GM08714 (cell line): Measurements from ENCODE around the gene RHPN2.

Source experiments
- H3K4me3 ChIP-seq: fragments of 200-500 bp; sonication (Bioruptor generic); 2 replicates; pipeline ENCODE4 v1.5.1; 2014; ENCODE audit warnings: mild to moderate bottlenecking, low read length, inconsistent platforms
- ZNF274 ChIP-seq: IDR thresholded peaks from 2 replicates; pipeline ENCODE4 v1.6.1; 2012; ENCODE audit warnings: mild to moderate bottlenecking, low read depth, low read length

The RHPN2 gene

DNA sequence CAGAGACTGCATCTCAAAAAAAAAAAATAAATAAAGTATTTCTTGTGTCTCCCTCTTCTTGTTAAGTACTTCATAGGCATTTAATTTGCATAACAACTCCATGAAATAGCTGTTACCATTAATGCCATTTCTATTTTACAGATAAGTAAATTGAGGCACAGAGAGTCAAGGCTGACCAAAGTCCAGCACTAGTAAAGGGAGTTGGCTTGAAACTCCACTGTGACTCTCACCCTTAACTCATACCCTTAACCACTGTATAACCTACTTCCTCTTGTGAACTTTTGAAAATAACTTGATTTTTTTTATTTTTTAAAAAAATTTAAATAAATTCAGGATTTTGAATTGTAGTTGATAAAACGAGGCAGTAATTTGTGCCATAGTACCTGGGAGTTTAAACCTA, 22.3 kb upstream of the RHPN2 start:
- no peak for TF ChIP-seq ZNF274
- no peak overlapping the region for H3K4me3 ChIP-seq

DNA sequence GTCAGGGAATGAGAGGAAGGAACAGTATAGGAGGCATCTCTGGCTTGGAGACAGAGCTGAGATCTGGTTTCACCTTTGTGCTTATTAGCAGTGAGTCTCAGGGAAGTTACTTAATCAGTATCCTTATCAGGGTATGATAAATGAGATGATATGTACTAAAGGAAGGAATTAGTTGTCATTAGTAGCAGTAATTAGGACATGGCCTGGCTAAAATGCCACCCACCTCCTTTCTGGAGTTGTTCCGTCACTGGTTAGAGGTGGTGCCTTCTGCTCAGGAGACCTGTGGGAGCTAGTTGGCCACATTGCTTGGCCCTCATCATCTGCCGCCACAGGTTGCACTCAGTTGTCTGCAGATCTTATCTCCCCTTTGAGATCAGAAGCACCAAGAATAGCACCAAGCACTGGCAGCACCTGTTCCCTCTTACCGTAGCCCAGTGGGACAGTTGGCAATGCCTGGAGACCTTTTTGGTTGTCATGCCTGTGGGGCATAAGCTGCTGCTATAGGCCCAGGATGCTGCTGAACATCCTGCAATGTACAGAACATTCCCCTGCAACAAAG, 21.0 kb upstream of the RHPN2 start:
- no peak for TF ChIP-seq ZNF274

DNA sequence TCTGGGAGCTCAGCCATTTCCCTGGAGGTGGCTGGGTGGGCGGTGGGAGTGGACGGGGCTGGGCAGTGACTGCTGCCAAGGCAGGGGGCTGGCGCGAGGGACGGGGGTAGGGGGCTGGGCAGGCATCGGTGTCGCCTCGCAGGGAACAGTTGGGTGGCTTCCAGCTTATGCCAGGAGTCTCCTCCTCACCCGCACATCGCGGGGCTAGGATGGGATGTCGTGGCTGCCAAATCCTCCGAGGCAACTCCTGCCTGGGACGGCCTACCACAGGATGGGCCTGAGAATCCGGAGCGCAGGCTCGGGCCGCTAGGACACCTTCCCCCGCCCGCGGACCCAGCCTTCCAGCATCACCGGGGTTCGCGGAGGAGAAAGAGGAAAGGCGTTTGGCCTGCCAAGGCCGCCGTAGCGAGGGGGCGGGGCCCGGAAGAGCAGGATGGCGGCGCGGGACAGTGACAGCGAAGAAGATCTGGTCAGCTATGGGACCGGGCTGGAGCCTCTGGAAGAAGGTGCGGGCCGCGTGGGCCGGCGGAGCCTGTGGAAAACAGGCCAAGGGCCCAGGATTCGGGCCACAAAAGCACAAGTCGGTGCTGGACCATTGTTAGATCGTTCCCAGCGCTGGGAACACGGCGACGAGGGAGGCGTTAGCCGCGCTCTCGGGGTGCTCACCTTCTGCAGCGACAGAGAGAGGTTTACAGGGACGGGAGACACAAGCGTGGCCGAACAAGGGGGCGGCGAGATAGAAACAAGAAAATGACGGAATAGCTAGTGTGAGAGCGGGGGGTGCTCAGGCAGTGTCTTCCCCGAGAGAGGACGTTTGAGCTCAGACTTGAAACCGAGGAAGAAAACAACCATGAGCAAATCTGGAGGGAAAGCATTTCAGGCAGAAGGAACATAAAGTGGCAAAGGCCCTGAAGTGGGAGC, 16.3 kb upstream of the RHPN2 start, which contains the start of gene GPATCH1:
GPATCH1 (plus strand) TSS at position 421 of the 921 bp plus-strand sequence; CDS start at position 434, 13 bp downstream.
- no peak for TF ChIP-seq ZNF274
- peak within 1 kb of the TSS; percentile 93 for H3K4me3 ChIP-seq

More for the DNA sequence above, 21.0 kb upstream of the RHPN2 start:
- H3K4me3 ChIP-seq, result no peak overlapping the region

DNA sequence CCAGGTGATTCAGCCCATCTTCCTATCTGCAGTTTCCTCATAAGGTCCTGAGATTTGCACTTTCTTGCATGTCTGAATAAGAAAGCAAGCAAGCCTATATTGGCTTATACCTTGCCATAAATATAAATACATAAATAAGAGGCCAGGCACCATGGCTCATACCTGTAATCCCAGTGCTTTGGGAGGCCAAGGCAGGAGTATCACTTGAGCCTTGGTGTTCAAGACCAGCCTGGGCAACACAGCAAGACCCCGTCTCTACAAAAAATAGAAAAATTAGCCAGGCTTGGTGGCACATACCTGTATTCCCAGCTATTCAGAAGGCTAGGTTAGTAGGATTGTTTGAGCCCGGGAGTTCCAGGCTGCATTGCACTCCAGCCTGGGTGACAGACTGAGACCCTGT, 10.8 kb upstream of the RHPN2 start:
- no peak for TF ChIP-seq ZNF274
- H3K4me3 ChIP-seq, result no peak overlapping the region

DNA sequence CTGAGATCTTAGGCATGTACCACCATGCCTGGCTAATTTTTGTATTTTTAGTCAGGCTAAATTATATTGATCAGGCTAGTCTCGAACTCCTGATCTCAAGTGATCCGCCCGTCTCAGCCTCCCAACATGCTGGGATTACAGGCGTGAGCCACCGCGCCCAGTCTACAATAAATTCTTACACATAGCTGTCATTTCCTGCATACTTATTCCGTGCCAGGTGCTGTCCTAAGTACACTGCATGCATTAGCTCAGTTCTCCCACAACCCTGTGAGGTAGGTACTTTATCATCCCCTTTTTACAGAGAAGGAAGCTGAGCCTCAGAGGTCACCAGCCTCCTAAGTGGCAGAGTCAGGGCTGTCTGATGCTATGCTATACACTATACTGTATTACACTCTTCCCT, 7.2 kb upstream of the RHPN2 start:
- H3K4me3 ChIP-seq, result no peak overlapping the region
- no peak for TF ChIP-seq ZNF274

DNA sequence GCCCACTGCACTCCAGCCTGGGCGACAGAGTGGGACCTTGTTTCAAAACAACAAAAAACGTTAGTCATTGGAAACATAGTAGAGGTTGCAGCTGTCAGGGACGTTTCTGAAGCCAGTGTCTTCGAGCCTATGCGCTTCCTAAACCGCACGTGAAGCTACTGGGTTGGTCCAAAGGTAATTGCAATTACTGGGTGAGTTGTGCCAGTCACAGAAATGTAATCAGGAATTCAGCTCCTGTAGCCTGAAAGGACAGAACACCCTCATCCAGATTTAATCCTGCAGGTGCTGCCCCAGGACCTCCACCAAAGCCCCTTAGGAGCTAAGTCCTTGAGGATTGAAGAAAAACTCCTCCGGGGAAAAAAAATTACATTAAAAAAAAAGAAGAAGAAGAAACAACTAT, 2.4 kb upstream of the RHPN2 start:
- TF ChIP-seq ZNF274, result no peak
- H3K4me3 ChIP-seq, result no peak overlapping the region

DNA sequence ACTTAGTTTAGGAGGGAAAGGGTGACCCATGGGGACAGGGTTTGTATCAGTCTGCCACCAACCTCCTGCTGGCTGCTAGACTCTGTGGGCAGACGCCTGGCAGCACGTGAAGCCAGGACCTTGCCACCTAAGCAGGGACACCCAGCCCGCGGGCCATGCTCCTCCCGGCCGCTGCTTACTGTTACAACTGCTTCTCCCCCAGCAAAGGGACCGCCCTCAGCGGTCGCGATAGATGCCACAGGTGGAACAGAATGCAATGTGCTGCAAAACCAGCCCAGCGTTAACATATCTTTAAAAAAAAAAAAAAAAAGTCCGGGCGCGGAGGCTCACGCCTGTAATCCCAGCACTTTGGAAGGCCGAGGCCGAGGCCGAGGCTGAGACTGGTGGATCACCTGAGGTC, 1.9 kb upstream of the RHPN2 start:
- no peak for TF ChIP-seq ZNF274
- H3K4me3 ChIP-seq, result no peak overlapping the region

DNA sequence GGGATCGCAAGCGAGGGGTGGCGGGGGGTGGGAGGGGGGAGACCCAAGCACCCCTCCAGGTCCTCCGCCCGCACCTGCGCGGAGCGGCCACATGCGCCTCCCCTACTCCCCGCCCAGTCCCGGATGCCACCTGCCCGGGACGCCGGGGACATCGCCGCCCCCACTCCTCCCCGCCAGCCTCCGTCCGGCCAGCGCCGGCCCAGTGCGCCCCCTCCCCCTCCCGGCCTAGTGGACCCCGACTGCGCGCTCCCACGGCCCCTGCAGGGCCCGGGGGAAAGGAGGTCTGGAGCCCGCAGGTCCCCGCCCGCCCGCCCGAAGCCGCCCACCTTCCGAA, 263 bp downstream of the RHPN2 start:
- TF ChIP-seq ZNF274, result no peak
- peak overlapping the region; percentile 22; the same call in 1 of the 2 replicates for H3K4me3 ChIP-seq

DNA sequence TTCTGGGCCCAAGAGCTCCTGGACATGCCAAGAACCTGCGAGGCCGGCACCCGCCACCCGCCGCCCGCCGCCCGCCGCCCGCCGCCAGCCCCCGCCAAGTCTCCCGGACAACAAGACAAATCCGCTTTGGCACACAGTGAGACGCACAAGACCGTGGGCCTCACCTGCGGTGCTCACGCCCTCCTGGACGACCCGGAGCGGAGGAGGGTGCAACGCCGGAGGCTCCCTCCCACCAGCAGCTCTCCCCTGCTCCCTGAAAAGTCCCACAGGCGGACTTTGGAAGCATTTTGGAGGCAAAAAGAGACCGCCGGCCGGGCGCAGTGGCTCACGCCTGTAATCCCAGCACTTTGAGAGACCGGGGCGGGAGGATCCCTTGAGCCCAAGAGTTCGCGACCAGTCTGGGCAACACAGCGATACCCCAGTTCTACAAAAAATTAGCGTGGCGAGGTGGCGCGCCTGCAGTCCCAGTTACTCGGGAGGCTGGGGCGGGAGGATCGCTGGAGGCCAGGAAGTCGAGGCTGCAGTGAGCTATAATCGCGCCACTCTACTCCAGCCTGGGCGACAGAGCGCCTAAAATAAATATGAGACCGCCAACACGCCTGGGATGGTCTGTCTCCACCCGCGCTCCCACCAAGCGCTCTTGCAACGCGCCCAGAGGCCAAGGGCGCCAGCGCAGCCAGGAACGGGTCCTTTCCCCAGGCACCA, 783 bp downstream of the RHPN2 start:
- no peak for TF ChIP-seq ZNF274
- peak overlapping the region; percentile 22 for H3K4me3 ChIP-seq

DNA sequence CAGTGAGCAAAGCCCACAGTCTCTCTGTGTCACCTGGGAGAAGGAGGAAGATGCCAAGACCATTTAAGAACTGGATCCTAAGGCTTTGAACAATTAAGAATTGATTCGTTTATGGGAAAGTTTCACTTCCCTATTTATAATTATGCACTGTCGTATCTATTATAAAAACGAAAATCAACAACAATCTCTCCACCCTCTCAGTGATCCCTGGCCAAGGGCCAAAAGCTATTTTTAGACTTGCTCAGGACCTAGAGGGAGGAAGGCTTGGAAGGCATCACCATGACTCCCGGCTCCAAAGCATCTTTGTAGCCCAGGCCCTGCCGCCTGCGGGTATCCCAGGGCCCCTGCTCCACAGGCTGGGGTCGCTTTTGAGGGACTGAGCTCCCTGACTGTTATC, 1.3 kb downstream of the RHPN2 start:
- no peak overlapping the region for H3K4me3 ChIP-seq
- TF ChIP-seq ZNF274, result no peak

DNA sequence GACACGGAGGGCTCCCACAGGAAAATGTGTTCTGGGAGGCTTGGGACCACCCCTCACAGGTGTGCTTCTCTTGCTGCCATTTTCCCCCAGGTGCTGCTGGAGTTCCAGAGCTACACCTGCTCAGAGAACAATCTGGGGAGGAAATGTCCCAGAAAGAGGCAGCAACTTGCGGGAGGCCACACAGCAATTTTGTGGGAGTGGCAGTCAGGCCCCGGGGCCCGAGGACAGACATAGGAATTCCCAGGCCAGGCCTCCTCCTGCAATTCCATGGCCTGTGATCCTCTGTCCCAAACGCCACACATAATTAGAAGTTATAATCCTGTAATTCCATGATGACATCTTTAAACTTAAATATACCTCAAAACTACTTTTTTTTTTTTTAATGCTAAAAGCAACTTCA, 1.8 kb downstream of the RHPN2 start:
- no peak overlapping the region for H3K4me3 ChIP-seq
- TF ChIP-seq ZNF274, result no peak

DNA sequence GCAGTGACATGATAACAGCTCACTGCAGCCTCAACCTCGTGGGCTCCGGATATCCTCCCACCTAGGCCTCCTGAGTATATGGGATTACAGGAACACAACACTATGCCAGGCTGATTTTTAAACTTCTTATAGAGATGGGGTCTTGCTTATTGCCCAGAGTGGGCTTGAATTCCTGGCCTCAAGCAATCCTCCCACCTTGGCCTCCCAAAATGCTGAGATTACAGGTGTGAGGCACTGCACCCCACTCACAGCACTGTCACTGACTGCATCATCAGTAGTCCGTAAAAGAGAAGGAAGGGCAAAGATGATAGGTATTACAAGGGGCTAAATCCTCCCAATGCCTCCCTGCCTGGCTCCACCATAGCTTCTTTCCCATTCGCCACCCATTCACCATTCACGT, 4.1 kb downstream of the RHPN2 start:
- H3K4me3 ChIP-seq, result no peak overlapping the region
- TF ChIP-seq ZNF274, result no peak

DNA sequence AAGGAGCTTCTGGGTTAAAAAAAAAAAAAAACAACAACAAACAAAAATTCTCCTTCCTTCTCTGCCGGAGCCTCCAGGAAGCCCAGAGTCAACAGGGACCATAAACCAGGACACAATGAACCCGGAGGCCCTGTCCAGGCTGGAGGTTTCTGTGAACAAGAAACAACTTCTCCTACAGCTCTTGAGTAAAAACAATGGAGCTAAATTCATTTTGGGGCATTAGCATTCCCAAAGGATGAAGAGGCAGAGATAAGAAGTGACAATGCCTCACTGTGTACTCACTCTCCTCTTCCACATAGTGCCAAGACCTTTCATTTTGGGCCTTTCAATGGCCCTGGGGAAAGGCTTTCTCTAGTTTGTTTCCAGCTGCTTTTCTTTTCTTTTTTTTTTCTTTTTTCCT, 9.0 kb downstream of the RHPN2 start:
- no peak overlapping the region for H3K4me3 ChIP-seq
- no peak for TF ChIP-seq ZNF274

DNA sequence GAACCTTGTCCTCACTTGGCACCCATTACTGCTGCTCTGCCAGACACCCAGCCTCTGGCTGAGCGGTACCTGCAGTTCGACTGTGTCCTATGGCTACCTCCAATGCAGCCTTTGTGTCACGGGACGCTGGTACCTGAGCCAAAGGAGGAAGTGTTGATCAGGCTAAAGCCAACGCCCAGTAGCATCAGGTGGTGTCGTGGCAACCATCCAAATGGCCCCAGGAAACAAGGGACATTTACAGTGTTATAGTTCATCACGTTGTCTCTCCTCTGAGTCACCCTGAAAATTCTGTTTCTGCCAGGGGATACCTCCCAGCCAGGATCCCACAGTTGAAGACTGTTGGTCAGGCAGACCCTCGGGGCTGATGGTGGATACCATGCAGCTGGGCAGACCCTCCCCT, 10.1 kb downstream of the RHPN2 start:
- H3K4me3 ChIP-seq, result no peak overlapping the region
- no peak for TF ChIP-seq ZNF274

DNA sequence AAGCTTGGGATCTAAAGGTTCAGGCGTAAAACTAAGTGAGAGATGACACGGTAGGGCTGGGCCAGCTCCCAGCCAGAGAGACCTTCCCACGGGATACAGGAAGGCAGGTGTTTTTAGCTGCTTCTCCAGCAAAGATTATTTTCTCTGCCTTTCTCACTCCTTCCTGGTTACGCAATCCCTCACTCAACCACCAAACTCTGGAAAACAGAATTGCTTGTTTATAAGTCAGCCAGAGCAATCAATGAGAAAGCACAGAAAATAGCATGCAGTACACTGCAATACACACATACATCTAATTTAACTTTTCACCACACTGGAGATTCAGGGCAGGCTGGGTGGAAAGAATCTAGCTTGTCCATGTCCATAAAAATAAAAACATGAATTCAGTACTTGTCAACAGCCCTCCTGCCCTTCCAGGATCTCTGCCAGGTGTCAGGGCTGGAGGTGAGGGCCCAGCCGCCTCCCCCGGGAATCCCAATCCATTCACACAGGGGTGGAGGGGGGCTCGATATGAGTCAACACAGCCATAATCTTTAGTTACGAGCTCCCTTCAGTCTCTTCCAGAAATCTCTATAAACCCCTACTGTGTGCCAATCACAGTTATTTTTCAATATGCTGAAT, 12.2 kb downstream of the RHPN2 start:
- no peak overlapping the region for H3K4me3 ChIP-seq
- TF ChIP-seq ZNF274, result no peak

DNA sequence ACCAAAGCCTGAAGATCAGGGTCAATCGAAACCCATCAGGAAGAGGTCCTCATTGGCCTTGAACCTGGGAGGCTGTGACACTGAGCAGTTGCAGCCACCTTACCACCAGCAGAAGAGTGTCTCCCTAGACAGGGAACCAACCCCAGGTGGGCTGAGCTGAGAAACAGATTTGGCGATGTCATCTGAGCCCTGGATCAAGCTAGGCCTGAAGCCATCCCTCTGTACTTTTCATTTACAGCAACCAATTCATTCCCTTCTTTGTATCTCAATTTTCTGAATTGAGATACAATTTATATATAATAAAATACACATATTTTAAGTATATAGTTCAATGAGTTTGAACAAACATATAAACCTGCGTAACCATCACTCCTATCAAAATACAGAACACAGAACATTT, 14.6 kb downstream of the RHPN2 start:
- no peak overlapping the region for H3K4me3 ChIP-seq

More for the DNA sequence above, 14.6 kb downstream of the RHPN2 start:
- TF ChIP-seq ZNF274, result no peak
